SHP77 treated with DMSO at 0.1 percent for 48 hours (cell line): Measurements from ENCODE around the gene SPTBN1.
"Not testable (repeated sequence)": the region's sequence is repeated elsewhere in the genome, so short reads cannot be mapped to it uniquely, and the experiment has no call there.

Source experiments
- DNase-seq: peaks from one replicate; lab custom pipeline; 2025; lab: John Stamatoyannopoulos, UW

The SPTBN1 gene

GRCh38 chr2:54470266-54470938, 14.3 kb downstream of the SPTBN1 start:
- DNase-seq = no peak

GRCh38 chr2:54471221-54471711, 15.1 kb downstream of the SPTBN1 start:
- DNase-seq = no peak

GRCh38 chr2:54473851-54474250, 17.7 kb downstream of the SPTBN1 start:
- no peak for DNase-seq

- DNase-seq = no peak
These were observed 19.2 kb downstream of the SPTBN1 start for GRCh38 chr2:54475285-54475684.

- no peak for DNase-seq
These were observed 19.8 kb downstream of the SPTBN1 start for GRCh38 chr2:54475919-54476318.

- no peak for DNase-seq
These were observed 20.7 kb downstream of the SPTBN1 start for GRCh38 chr2:54476852-54477251.

GRCh38 chr2:54477896-54478295, 21.8 kb downstream of the SPTBN1 start:
- no peak for DNase-seq

GRCh38 chr2:54478899-54479298, 22.8 kb downstream of the SPTBN1 start:
- DNase-seq = no peak

GRCh38 chr2:54479424-54479823, 23.3 kb downstream of the SPTBN1 start:
- DNase-seq = no peak

GRCh38 chr2:54480025-54480424, 23.9 kb downstream of the SPTBN1 start:
- no peak for DNase-seq

- no peak for DNase-seq
These were observed 25.6 kb downstream of the SPTBN1 start for GRCh38 chr2:54481686-54482085.

- no peak for DNase-seq
These were observed 26.6 kb downstream of the SPTBN1 start for GRCh38 chr2:54482715-54483114.

GRCh38 chr2:54483426-54483825, 27.3 kb downstream of the SPTBN1 start:
- no peak for DNase-seq

GRCh38 chr2:54485756-54486155, 29.6 kb downstream of the SPTBN1 start:
- DNase-seq = not testable (repeated sequence)

- no peak for DNase-seq
These were observed 30.6 kb downstream of the SPTBN1 start for GRCh38 chr2:54486766-54487165.

- DNase-seq = no peak
These were observed 34.7 kb downstream of the SPTBN1 start for GRCh38 chr2:54490863-54491262.

- DNase-seq = no peak
These were observed 36.2 kb downstream of the SPTBN1 start for GRCh38 chr2:54492335-54492734.

- DNase-seq = no peak
These were observed 38.0 kb downstream of the SPTBN1 start for GRCh38 chr2:54494087-54494486.

GRCh38 chr2:54496920-54497319, 40.8 kb downstream of the SPTBN1 start:
- no peak for DNase-seq

GRCh38 chr2:54497763-54498680, 41.9 kb downstream of the SPTBN1 start:
- DNase-seq = no peak

GRCh38 chr2:54499661-54500060, 43.5 kb downstream of the SPTBN1 start:
- DNase-seq = no peak

GRCh38 chr2:54500404-54501205, 44.5 kb downstream of the SPTBN1 start:
- no peak for DNase-seq
